Endothelial cell of umbilical vein (primary cell): ENCODE results near the gene SLFN5. TPM values are rescaled to one million over a fixed set of nuclear protein-coding genes. Genes with fewer than 3 reads are reported as not detected.

ENCODE experiments used
- BruUV-seq: library from RNA; stranded (reverse); fragments of 400-500 nt; replicated peaks from 2 replicates; lab custom pipeline; 2021; lab: Mats Ljungman, UMichigan
- CTCF ChIA-PET: fragments of 300-600, 350-600 bp; sonication (Branson Sonifier 250); formaldehyde crosslinking; loops from one replicate; lab custom pipeline; 2021; ENCODE audit warnings: antibody characterized with exemption, inconsistent platforms; lab: Charles Lee
- POLR2A ChIA-PET: fragments of 300-600, 350-600 bp; sonication (Branson Sonifier 250); formaldehyde crosslinking; loops from one replicate; lab custom pipeline; 2021; ENCODE audit warnings: antibody characterized with exemption, inconsistent platforms; lab: Charles Lee
- DNase-seq: peaks from one replicate; pipeline ENCODE4 v3.0.0-alpha.2; 2011; ENCODE audit warnings: low read depth, low spot score
- FAIRE-seq: peaks from 2 replicates; lab custom pipeline; 2011; peaks lifted over from hg19 to GRCh38; lab: Jason Lieb, UNC
- H2AFZ ChIP-seq: 2 replicates; pipeline ENCODE4 v1.6.0; 2012; ENCODE audit warnings: low read depth, low read length, control low read depth, inconsistent platforms
- H3K27ac ChIP-seq: 2 replicates; pipeline ENCODE4 v1.5.1; 2011; ENCODE audit warnings: low read depth, mild to moderate bottlenecking, control low read depth, low read length, moderate library complexity; ENCODE audit not compliant: insufficient read depth
- H3K27me3 ChIP-seq, 2 experiments: 2 replicates each; pipeline versions ENCODE4 v1.6.0 to v1.6.1; 2011; ENCODE audit warnings: low read length in 2 of 2, mixed read lengths in 1 of 2; ENCODE audit not compliant: control insufficient read depth in 2 of 2, insufficient read depth in 2 of 2
- H3K36me3 ChIP-seq, 2 experiments: 2 replicates in 1 of 2; 3 replicates in 1 of 2; pipeline ENCODE4 v1.5.1; 2011; ENCODE audit warnings: low read length in 2 of 2, mild to moderate bottlenecking in 1 of 2, moderate library complexity in 1 of 2; ENCODE audit not compliant: control insufficient read depth in 2 of 2, insufficient read depth in 2 of 2; ENCODE audit errors: extremely low read depth in 1 of 2
- H3K4me1 ChIP-seq: 3 replicates; pipeline ENCODE4 v1.5.1; 2011; ENCODE audit warnings: mild to moderate bottlenecking, low read length; ENCODE audit not compliant: control insufficient read depth, insufficient read depth; ENCODE audit errors: extremely low read depth
- H3K4me2 ChIP-seq: 2 replicates; pipeline ENCODE4 v1.6.1; 2011; ENCODE audit warnings: low read length, control low read depth, mixed read lengths; ENCODE audit not compliant: insufficient read depth
- H3K4me3 ChIP-seq, 3 experiments: fragments of 200-600 bp in 1 of 3; sonication (generic), shearing (Covaris generic) in 1 of 3; replicated peaks in 1 of 3; 2 replicates each; pipeline ENCODE4 v1.5.1; 2011 to 2016; ENCODE audit warnings: control low read depth in 3 of 3, low read length in 3 of 3, mild to moderate bottlenecking in 2 of 3, inconsistent platforms in 1 of 3, low read depth in 1 of 3, moderate library complexity in 1 of 3; ENCODE audit not compliant: insufficient read depth in 1 of 3
- H3K79me2 ChIP-seq: 2 replicates; pipeline ENCODE4 v1.6.0; 2012; ENCODE audit warnings: low read length, inconsistent platforms; ENCODE audit not compliant: control insufficient read depth, insufficient read depth
- H3K9ac ChIP-seq: replicated peaks from 2 replicates; pipeline ENCODE3; 2011; ENCODE audit warnings: low read length, control low read depth; ENCODE audit not compliant: insufficient read depth; ENCODE audit errors: extremely low read depth
- H3K9me1 ChIP-seq: replicated peaks from 3 replicates; pipeline ENCODE4 v1.6.0; 2011; ENCODE audit warnings: mild to moderate bottlenecking, low read length; ENCODE audit not compliant: control insufficient read depth, insufficient read depth; ENCODE audit errors: extremely low read depth
- H3K9me3 ChIP-seq: replicated peaks from 2 replicates; pipeline ENCODE4 v1.5.1; 2012; ENCODE audit warnings: low read length, inconsistent platforms; ENCODE audit not compliant: control insufficient read depth, insufficient read depth
- H4K20me1 ChIP-seq: replicated peaks from 2 replicates; pipeline ENCODE3; 2011; ENCODE audit warnings: mild to moderate bottlenecking, low read length; ENCODE audit not compliant: control insufficient read depth, insufficient read depth; ENCODE audit errors: extremely low read depth
- EZH2 ChIP-seq: IDR thresholded peaks from 2 replicates; pipeline ENCODE4 v1.6.1; 2012; ENCODE audit warnings: borderline replicate concordance, low read depth, mild to moderate bottlenecking, moderate library complexity, low read length, inconsistent platforms; ENCODE audit not compliant: severe bottlenecking
- FOS ChIP-seq: IDR thresholded peaks from 2 replicates; pipeline ENCODE4 v1.6.1; 2011; ENCODE audit warnings: mild to moderate bottlenecking, low read length, moderate library complexity, borderline replicate concordance; ENCODE audit not compliant: insufficient read depth
- GATA2 ChIP-seq: IDR thresholded peaks from 2 replicates; pipeline ENCODE4 v1.7.0; 2011; ENCODE audit warnings: low read depth, mild to moderate bottlenecking, moderate library complexity, mixed read lengths, low read length; ENCODE audit not compliant: insufficient read length, insufficient read depth
- JUN ChIP-seq: IDR thresholded peaks from 2 replicates; pipeline ENCODE4 v1.6.1; 2011; ENCODE audit warnings: borderline replicate concordance, low read depth; ENCODE audit not compliant: insufficient read length, insufficient read depth
- MAX ChIP-seq: IDR thresholded peaks from 2 replicates; pipeline ENCODE4 v1.6.1; 2011; ENCODE audit not compliant: insufficient read depth, insufficient read length
- MYC ChIP-seq: IDR thresholded peaks from one replicate; pipeline ENCODE4 v1.6.1; 2011; ENCODE audit warnings: mild to moderate bottlenecking, low read depth, low read length
- POLR2A ChIP-seq: IDR thresholded peaks from 2 replicates; pipeline ENCODE4 v1.6.1; 2012; ENCODE audit warnings: low read depth, mild to moderate bottlenecking, control low read depth, low read length
- POLR2AphosphoS5 ChIP-seq: IDR thresholded peaks from 2 replicates; pipeline ENCODE4 v1.6.1; 2012; ENCODE audit warnings: low read depth, mild to moderate bottlenecking, control low read depth, low read length, moderate library complexity; ENCODE audit not compliant: insufficient read depth
- dilution Hi-C: fragments of 300-500 bp; cut with MboI; formaldehyde crosslinking; loops from one replicate; pipeline ENCODE4 v1.15.0; 2019; ENCODE audit warnings: low sequenced_read_pairs; ENCODE audit not compliant: extremely low pct_ligation_motif_present
- intact Hi-C: fragments of 100-400 bp; cut with micrococcal nuclease; formaldehyde crosslinking; loops from one replicate; pipeline ENCODE4 v1.10.0; 2022
- polyA plus RNA-seq, 4 experiments: library from polyadenylated mRNA; depleted of rRNA in 3 of 4; stranded (reverse) in 3 of 4; unstranded in 1 of 4; fragments of >200 nt; gene quantifications; 2 replicates each; pipeline versions ENCODE4 v1.2.1 to v1.2.3, GENCODE V29; 2011 to 2012; ENCODE audit warnings: missing spikeins in 1 of 4
- total RNA-seq: library from RNA; stranded (reverse); gene quantifications from 2 replicates; pipeline ENCODE4 v1.2.3, GENCODE V29; 2021
- TF ChIP-seq, protein P1 (sequence below), 2 donors: IDR thresholded peaks; 1 replicate in 1 of 2; 2 replicates in 1 of 2; pipeline ENCODE4 v1.5.1; 2011; ENCODE audit warnings: low read length in 2 of 2, mild to moderate bottlenecking in 2 of 2, moderate library complexity in 2 of 2, control low read depth in 1 of 2, inconsistent platforms in 1 of 2, low read depth in 1 of 2; ENCODE audit not compliant: insufficient read depth in 1 of 2; ENCODE audit errors: extremely low read depth in 1 of 2

Gene SLFN5
- total and polyA plus RNA-seq, 2 donors (not counting 3 experiments of a cell fraction or from before 2014, with no cell fraction given) = 4.5 to 24.2 TPM

DNA sequence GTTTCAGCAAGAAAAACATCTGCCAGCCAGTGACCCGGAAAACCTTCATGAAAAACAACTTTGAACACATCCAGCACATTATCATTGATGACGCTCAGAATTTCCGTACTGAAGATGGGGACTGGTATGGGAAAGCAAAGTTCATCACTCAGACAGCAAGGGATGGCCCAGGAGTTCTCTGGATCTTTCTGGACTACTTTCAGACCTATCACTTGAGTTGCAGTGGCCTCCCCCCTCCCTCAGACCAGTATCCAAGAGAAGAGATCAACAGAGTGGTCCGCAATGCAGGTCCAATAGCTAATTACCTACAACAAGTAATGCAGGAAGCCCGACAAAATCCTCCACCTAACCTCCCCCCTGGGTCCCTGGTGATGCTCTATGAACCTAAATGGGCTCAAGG lies 22.2 kb downstream of the SLFN5 start:
- DNase-seq = no peak
- dilution Hi-C loops = no loop called here
- Histone ChIP-seq H4K20me1 (no peaks in the 10 kb centered on the region), H3K4me3 (no peak overlapping the region), H3K36me3 (peaks cover 0 to 12% of the 10 kb centered on the region in 2 experiments), H3K9me3 (no peaks in the 10 kb centered on the region), H3K79me2 (no peaks in the 10 kb centered on the region), H3K27ac (no peak overlapping the region), H3K27me3 (no peaks in the 10 kb centered on the region), H3K4me2 (no peak overlapping the region), H3K4me1 (no peaks in the 10 kb centered on the region), H3K9me1 (no peaks in the 10 kb centered on the region), H2AFZ (no peak overlapping the region), H3K9ac (no peak overlapping the region)
- TF ChIP-seq GATA2 = no peak
- no peak for TF ChIP-seq JUN
- no peak for TF ChIP-seq MYC
- TF ChIP-seq EZH2 = no peak
- no peak for TF ChIP-seq MAX
- no peak for TF ChIP-seq FOS
- no peak for TF ChIP-seq POLR2AphosphoS5
- TF ChIP-seq, protein P1, sequence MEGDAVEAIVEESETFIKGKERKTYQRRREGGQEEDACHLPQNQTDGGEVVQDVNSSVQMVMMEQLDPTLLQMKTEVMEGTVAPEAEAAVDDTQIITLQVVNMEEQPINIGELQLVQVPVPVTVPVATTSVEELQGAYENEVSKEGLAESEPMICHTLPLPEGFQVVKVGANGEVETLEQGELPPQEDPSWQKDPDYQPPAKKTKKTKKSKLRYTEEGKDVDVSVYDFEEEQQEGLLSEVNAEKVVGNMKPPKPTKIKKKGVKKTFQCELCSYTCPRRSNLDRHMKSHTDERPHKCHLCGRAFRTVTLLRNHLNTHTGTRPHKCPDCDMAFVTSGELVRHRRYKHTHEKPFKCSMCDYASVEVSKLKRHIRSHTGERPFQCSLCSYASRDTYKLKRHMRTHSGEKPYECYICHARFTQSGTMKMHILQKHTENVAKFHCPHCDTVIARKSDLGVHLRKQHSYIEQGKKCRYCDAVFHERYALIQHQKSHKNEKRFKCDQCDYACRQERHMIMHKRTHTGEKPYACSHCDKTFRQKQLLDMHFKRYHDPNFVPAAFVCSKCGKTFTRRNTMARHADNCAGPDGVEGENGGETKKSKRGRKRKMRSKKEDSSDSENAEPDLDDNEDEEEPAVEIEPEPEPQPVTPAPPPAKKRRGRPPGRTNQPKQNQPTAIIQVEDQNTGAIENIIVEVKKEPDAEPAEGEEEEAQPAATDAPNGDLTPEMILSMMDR (IDR thresholded peaks at IDR 0.05; ENCODE audit: extremely low read depth in 1 of 2, insufficient read depth in 1 of 2, low read depth in 1 of 2, low read length in 2 of 2) = no peak
- no peak for TF ChIP-seq POLR2A
- intact Hi-C loops = no loop called here
- CTCF ChIA-PET = interaction anchor here (0.8 kb wide), 1 partner anchor 48 kb away, joined by 3 read pairs; no protein-coding TSS in a partner anchor
- POLR2A ChIA-PET = no interaction called here
- BruUV-seq = no TSS peak
- no peak for FAIRE-seq
